ENCODE results near the gene PDZD8.

Gene PDZD8

DNA sequence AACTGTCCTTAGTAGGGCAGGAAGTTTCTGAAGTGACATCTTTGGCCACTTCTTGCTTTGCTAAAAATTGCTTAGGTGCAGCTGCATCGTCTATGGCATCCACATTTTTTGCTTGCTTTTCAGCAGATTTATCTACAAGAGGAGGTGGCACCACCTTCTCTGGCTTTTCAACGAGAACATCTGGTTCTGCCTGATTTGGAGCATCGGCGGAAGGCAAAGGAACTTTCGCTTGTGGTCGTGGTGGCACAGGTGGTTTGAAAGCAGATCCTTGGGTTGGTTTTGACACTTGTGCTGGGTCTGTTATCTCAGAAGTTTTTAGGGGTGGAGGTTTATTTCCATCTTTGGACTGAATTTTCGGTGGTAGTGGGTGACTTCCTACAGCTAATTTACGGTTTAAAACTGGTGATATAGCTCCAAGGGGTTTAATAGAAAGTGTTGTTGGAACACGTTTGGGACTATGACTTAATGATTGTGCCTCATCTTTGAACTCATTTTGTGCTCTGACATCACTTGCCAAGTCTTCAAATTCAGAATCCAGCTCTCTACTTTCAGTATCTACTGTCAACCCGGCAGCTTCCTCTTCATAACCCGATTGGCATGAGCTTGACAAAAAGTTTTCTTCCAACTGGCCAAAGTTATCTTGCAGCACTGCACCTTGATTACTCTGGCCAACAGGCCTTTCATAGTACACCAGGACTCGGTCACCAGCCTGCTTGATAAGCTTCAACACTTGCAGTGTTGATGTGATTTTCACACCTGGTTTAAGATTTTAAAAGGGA lies 90.3 kb downstream of the PDZD8 start:
- no peak for DNase-seq

DNA sequence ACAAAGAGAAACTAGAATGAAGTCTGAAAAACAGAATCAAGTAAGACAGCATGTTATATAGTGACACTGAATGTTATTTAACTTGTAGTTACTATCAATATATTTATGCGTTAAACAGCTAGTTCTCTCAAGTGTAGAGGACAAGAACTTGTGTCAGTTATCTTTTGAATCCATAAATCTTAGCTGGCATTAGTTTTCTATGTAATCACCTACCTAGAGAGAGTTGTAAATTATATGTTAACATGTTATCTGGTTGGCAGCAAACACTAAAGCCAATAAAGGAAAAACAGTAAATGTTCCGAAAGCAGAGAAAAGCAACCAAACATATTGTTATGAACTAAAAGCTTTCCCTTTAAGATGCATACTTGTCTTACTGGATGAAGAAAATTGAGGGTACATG lies 97.6 kb downstream of the PDZD8 start:
- DNase-seq = no peak

DNA sequence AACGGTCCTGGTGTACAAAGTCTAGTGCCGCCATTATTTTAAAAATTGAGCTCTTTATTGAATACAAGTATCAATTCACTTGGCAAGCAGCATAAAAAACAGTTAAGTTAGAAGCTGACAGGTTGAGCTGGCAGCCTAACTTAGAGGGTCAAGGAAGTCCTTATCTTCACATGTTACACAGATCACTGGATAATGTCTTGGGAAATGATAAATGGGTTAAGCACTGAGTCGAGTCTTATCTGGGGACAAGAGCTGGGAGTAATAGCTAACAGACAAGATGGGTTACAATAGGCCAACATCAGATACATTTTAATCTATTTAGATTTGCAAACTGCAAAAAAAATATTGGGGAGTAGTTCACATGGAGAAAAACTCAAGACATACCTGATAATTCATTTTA lies 100.1 kb downstream of the PDZD8 start:
- no peak for DNase-seq

DNA sequence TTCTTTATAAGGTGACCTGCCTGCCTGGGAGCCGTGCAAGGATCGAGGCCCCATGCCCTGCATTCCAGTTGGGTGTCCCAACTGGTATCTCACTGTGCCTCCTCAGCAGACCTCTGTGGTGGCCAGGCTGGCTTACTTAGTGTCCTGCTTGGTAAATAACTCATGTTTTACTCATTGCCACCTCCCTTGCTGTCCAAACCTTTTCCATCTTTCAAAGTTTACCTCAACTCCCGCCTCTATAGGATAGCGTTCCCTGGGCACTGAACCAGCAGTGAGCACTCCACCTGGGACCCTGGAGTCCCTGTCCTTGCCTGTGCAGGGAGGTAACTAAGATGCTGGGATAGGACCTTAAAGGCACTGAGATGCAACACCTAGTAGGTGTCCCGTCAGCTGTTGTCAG lies 100.7 kb downstream of the PDZD8 start:
- DNase-seq = no peak

DNA sequence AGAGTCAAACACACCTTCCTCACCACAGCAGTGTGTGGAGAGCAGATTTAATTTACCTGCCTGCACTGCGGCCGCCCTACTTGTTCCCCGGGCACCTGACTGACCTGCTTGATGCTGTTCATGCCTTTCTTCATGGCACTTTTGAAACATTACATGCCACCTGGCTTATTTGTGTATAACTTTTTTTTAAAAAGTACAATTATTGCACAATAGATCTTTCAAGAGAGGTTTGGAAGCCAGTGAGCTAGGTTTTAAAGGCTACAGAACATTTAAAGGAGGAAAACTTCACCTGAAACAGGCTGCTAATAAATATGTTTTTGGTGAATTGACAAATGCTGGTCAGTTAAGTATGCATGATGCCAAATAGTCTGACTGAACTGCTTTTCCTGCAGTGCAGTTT lies 101.3 kb downstream of the PDZD8 start:
- DNase-seq = no peak

DNA sequence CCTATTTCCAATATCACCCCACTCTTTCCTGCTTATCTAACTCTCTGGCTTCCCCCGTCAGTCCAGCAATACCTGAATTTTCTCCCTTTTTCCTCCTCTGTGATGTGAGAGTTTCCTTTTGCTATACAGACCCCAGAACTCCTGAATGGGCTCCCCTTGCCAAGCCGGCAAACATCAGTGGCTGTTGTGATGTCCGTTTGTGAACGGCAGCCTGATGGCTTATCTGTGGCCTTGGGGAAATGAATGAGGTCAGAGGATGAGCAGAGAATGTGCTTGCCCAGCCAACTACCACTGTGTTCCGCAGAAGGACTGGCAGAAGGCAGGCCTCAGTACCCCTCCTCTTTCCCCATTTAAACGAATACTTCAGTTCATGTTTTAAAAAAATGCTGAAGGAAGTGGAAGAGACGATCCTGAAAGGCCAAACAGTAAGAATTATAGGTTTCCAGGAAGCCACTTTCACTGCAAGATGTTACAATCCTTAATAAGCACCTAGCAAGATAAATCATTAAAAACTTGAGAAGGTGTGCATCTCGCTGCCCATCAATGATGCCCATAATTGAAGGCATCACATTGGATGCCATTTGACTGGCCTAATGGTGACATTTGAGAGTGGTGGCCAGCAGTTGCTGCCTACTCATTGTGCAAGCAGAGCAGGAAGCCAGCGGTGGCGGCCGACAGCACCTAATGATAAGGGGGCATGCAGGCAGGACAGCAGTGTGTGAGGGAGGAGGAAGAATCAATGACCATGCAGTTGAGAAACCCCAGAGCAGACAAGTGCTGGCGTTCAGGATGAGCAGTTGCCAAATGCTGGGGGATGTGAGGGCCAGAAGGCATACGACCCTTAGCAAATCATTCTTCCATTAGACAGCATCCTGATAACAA lies 102.8 kb downstream of the PDZD8 start:
- no peak for DNase-seq

DNA sequence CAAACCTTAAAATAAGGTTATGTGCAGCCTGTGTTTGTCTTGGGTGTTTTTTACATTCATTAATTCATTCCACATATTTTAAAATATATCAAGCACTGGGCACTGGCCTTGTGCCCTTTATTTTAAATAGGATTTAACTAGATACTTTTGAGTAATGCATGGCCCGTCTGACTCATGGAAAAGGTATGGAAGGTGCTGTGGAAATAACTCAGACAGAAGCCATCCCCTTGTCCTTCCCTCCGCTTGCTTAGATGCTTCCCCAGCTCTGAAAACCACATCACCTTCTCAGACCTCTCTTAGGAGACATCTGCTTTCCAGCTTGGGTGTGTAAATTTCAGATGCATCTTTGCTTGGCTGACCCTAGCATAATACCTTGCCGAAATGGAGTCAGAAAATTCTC lies 103.8 kb downstream of the PDZD8 start:
- DNase-seq = no peak

DNA sequence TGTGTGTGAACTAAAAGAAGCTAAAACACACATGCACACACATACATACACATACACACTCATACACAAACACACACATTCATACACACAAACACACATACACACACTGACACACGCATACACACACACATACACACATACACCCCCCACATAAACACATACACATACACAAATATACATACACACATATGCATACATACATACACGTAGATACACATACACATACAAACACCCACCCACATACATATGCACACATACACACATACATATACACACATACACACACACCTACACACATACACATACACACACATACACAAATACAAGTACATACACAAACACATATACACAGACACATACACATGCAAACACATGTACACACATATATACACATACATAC lies 106.3 kb downstream of the PDZD8 start:
- no peak for DNase-seq

DNA sequence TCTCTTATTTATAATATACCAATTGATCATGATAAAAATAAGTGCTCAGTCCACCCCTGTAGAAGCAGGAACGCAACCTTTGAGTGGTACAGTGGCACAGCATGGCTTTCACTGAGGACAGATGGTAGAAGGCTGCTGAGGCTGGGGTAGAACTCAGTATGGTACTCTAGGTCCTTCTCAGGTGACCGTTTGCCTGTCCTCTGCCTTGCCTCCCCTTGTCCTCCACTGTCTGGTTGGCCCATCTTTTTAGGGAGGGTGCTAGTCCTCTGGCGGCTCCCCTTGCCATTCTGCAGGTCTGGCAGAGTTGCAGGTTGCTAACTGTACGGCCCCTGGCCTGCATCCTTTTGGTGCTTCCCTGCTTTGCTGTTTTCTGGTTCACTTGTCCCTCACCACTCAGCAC lies 107.0 kb downstream of the PDZD8 start:
- no peak for DNase-seq

DNA sequence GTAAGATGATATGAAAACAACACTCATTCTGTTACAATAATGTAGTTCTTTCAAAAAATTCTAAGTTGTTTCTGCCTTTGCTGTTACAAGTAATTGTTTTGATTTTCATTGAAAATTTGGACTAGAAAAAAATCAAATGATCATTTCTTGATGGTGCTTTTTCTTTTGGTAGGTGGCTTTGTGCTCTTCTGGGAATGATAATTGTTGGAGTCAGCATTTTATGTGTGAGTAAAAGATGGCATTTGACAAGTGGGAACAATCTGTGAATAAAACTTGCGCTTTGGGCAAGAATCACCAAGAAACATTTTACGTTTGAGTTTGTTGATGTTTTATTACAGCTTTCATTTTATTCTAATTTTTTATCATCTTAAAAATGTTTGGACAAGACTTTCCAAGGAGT lies 108.4 kb downstream of the PDZD8 start:
- no peak for DNase-seq

DNA sequence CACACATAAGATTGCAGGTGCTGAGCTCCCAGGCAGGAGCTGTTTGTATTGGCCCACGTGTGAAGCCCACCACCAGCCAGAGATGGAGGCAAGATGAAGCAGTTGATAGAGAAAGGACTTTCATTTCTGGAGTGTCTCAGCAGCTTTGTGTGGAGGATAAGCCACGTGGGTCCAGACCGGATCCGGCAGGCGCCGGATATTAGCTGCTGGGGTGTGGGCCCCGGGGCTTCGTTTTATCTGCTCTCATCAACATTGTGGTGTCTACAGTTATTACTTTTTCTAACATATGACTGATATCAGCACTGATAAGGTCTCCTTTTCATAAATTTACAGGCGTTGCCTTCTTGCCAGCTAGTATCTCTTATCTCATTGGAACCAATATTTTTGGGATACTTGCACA lies 108.8 kb downstream of the PDZD8 start:
- DNase-seq = no peak

DNA sequence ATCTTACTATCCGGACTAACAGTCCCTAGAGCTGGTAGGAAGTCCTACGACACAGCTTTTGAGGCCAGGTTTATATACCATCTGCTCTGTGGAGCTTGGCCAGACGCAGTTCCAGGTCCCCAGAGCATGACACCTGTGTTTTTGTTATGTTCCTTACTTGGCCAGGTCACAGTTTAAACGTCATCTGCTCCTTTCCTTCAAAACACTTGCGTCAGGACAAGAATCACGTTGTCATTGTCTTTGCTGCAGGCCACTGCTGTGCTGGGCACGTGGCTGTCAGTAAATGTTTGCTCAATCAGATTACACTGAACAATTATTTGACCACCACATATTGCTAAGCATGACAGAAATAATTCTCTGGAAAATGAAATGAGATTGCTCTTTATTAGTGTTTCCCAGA lies 110.5 kb downstream of the PDZD8 start:
- DNase-seq = no peak

DNA sequence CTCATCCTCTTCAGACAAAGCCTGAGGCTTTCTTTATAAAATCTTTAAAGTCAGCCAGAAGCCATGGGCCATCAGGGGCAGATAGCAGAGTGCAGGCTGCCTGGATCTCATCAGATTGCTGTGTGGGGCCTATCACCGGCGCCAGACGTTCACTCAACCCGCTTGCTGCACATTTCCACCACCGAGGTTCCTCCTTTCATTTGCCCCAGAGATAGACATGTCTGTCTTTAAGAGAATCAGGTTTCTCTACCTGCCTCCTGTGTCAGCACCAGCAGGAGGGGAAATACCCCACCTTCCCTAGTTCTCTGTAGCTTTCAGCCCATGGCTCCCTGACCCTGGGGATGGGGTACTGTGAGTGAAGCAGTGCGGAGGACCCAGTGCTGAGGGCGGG lies 112.3 kb downstream of the PDZD8 start:
- DNase-seq = no peak

DNA sequence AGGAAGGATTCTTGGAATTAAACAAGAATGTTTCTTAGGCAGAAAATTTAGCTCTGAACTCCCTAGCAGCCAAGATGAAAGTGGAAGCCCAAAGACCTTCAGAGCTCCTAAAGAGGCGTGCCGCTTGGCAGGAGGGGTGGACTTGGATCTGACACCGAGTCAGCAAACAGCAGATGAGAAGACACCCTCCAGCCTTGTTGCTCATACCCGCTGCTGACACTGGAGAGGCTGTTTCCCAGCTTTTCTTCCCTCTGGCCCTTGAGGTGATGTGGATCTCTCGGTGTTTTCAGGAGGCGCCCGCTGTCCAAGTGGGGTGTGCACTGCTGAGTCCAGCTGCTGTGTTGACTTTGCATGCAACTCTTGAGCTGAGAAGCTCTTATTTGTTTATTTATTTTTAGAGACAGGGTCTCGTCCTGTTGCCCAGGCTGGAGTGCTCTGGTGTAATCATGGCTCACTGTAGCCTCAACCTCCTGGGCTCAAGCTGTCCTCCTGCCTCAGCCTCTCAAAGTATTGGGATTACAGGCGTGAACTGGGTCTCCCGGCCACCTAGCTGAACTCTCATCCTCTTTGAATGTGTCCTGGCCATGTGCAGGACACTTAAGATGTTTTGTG lies 112.8 kb downstream of the PDZD8 start:
- DNase-seq = no peak

DNA sequence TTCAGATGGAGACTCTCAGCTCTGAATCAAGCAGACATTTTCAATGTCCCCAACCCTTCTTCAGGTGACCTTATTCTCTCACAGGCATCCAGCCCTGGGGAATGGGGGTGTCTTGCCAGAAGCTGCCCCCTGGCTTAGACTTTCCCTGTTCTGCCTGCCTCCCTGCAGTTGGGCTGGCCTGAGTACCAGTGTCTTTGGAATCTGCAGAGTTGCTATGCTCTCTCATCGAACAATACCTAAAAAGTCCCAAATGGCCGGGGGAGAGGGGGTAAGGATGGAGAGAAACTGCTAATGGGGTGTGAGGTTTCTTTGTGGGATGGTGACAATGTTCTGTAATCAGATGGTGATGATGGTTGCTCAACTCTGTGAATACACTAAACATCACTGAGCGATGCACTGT lies 113.7 kb downstream of the PDZD8 start:
- DNase-seq = no peak

DNA sequence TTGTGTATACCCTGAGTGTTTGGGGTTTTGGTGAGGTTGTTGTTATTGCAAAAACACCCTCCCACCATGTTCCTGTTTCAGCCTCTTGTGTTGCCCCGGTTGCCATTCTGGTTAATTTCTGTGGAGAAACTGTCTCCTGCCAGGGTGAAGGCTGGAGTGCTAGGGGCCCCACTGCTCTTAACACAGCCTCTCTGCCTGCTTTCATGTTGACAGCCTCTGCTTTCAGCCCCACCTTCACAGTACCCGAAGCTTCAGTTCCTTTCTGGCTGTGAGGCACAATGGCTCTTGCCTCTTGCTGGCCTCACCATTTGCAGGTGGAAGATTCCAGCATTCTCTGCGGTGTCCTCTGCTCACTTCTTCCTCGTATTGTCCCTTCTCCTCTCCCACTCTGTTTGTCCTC lies 115.2 kb downstream of the PDZD8 start:
- DNase-seq = no peak

DNA sequence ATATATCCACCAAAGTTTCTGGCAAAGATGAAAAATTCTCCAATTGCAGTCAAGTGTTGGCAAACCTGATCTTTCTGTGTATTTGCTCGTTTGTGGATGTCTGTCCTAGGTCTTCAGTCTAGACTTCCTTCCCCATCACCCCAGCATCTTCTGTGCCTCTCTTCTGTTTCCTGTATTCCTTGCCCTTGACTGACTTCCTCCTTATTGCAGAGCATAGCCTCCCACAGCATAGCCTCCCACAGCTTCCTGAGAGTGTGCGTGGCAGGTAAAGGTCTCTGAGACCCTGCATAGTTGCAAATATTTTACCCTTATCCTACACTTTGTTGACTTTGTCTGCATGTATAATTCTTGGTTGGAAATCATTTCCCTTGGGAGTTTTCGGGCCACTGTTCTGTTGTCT lies 116.0 kb downstream of the PDZD8 start:
- DNase-seq = no peak

DNA sequence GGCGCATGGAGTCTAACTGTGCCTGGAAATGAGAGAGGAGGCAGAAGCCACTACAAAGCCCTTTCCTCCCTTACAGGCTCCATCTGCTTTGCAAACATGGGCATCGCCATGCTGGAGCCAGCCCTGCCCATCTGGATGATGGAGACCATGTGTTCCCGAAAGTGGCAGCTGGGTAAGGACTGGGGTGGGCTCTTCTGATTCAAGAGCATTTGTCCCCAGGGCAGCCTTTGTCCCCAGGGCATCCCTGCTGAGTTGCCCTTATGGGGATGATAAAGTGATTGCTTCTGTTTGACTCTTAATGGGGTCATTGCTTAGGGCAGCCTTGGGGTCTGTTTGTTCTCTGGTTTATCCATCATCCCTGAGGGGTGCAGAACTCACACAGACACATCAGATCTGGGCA lies 117.5 kb downstream of the PDZD8 start:
- no peak for DNase-seq

DNA sequence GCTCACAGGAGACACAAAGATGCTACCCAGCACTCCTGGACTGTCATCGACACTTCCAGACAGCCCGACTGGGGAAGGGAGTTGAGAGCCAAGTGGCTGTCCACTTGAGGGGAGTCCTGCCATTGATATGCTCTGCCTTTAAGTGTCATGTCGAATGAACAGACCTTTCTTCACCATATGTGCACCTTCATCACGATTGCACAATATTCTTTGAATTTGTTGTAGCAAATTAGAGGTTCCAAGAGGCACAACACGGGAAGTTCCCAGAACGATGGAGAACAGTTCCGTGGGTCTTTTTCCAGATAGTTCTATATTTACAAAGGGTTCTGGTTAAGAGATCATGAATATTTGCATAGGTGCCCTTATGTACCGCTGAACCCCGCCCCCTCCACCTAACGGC lies 118.3 kb downstream of the PDZD8 start:
- DNase-seq = no peak

DNA sequence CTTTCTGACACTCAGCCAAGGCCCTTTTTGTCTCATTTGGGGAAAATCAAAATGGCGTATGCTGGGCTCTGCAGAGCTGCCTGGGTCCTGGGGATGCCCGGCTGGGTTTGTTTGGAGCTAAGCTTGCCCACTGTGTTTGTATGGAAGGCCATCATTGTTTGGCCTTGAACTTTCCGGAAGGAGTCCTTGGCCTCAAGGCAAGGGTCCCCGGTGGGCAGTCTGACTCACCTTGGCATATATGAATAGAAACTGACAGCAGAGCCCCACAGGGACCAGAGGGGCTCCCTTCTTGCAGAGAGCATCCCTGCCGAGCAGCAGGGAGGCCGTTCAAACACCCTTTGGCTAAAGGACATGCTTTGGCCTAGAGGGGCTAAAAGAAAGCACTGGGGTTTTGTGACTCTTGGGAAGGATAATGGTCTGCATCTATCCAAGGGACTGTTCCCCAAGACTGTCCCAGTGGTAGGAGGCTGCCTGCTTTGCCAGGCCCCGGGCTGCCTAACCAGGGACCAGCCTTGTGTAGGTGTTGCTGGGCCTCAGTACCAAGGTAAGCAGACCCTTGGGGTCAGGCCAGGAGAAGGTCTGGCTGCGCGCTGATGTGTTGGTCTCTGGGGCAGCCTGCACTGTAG lies 119.3 kb downstream of the PDZD8 start:
- DNase-seq = no peak

DNA sequence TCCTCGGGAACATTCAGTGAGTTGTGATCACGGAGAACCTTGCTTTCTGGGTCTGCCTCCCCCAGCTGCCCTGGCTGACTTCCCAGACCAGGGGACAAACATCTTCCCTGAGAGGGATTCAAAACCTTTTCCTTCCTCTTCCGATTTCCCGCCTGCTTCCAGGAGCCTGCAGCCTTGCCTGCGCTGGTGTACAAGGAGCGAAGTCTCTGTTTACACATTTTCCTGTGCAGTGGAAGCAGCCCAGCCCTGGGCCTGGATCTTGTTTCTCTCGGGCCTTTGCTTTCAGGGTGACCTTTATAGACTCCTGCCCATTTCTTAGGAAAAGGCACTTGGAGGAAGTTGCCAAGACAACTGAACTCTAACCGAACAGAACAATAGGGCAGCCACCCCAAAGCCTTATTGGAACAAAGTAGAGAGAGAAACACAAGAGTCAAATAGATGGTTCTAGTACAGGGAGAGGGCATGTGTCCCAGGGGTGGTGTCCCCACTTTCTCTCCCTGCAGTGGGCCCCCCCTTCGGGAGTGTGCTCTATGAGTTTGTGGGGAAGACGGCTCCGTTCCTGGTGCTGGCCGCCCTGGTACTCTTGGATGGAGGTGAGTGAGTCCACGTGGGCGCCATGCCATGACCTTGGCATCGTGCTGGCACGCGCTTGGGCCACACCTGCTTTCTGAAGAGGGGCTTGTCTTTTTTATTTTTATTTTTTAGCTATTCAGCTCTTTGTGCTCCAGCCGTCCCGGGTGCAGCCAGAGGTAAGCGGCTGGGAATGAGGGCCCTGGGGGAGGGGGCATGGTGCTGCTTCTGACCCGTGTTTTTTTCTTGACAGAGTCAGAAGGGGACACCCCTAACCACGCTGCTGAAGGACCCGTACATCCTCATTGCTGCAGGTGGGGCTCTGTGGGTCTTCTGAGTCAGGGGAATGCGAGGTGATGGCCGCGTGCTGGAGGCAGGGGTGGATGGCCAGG lies 120.2 kb downstream of the PDZD8 start:
- DNase-seq = no peak

DNA sequence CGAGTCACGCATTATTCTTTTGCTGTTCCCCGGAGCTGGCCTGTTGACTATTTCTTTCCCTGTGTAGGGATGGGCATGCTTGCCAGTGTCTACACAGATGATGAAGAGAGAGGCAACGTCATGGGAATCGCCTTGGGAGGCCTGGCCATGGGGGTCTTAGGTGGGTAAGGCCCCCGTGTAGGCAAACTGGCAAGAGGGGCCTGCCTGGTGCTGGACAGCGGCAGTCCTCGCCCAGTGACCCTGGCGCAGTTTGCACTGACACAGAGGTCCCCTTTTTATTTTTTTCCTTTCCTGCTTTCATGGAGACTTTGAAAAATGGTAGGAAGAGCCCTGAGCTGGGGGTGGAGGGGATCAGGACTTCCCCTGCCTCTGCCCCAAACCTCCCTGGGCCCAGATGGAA lies 120.9 kb downstream of the PDZD8 start:
- DNase-seq = no peak
